Endothelial cell of umbilical vein (primary cell): Measurements from ENCODE around the gene CTSZ. TPM values are rescaled to one million over a fixed set of nuclear protein-coding genes. Genes with fewer than 3 reads are reported as not detected.

Experiments
- BruUV-seq: library from RNA; stranded (reverse); fragments of 400-500 nt; replicated peaks from 2 replicates; lab custom pipeline; 2021; lab: Mats Ljungman, UMichigan
- CTCF ChIA-PET: fragments of 300-600, 350-600 bp; sonication (Branson Sonifier 250); formaldehyde crosslinking; loops from one replicate; lab custom pipeline; 2021; ENCODE audit warnings: antibody characterized with exemption, inconsistent platforms; lab: Charles Lee
- POLR2A ChIA-PET: fragments of 300-600, 350-600 bp; sonication (Branson Sonifier 250); formaldehyde crosslinking; loops from one replicate; lab custom pipeline; 2021; ENCODE audit warnings: antibody characterized with exemption, inconsistent platforms; lab: Charles Lee
- DNase-seq: peaks from one replicate; pipeline ENCODE4 v3.0.0-alpha.2; 2011; ENCODE audit warnings: low read depth, low spot score
- FAIRE-seq: peaks from 2 replicates; lab custom pipeline; 2011; peaks lifted over from hg19 to GRCh38; lab: Jason Lieb, UNC
- H2AFZ ChIP-seq: 2 replicates; pipeline ENCODE4 v1.6.0; 2012; ENCODE audit warnings: low read depth, low read length, control low read depth, inconsistent platforms
- H3K27ac ChIP-seq: 2 replicates; pipeline ENCODE4 v1.5.1; 2011; ENCODE audit warnings: low read depth, mild to moderate bottlenecking, control low read depth, low read length, moderate library complexity; ENCODE audit not compliant: insufficient read depth
- H3K27me3 ChIP-seq, 2 experiments: 2 replicates each; pipeline versions ENCODE4 v1.6.0 to v1.6.1; 2011; ENCODE audit warnings: low read length in 2 of 2, mixed read lengths in 1 of 2; ENCODE audit not compliant: control insufficient read depth in 2 of 2, insufficient read depth in 2 of 2
- H3K36me3 ChIP-seq, 2 experiments: 2 replicates in 1 of 2; 3 replicates in 1 of 2; pipeline ENCODE4 v1.5.1; 2011; ENCODE audit warnings: low read length in 2 of 2, mild to moderate bottlenecking in 1 of 2, moderate library complexity in 1 of 2; ENCODE audit not compliant: control insufficient read depth in 2 of 2, insufficient read depth in 2 of 2; ENCODE audit errors: extremely low read depth in 1 of 2
- H3K4me1 ChIP-seq: 3 replicates; pipeline ENCODE4 v1.5.1; 2011; ENCODE audit warnings: mild to moderate bottlenecking, low read length; ENCODE audit not compliant: control insufficient read depth, insufficient read depth; ENCODE audit errors: extremely low read depth
- H3K4me2 ChIP-seq: 2 replicates; pipeline ENCODE4 v1.6.1; 2011; ENCODE audit warnings: low read length, control low read depth, mixed read lengths; ENCODE audit not compliant: insufficient read depth
- H3K4me3 ChIP-seq, 3 experiments: fragments of 200-600 bp in 1 of 3; sonication (generic), shearing (Covaris generic) in 1 of 3; replicated peaks in 1 of 3; 2 replicates each; pipeline ENCODE4 v1.5.1; 2011 to 2016; ENCODE audit warnings: control low read depth in 3 of 3, low read length in 3 of 3, mild to moderate bottlenecking in 2 of 3, inconsistent platforms in 1 of 3, low read depth in 1 of 3, moderate library complexity in 1 of 3; ENCODE audit not compliant: insufficient read depth in 1 of 3
- H3K79me2 ChIP-seq: 2 replicates; pipeline ENCODE4 v1.6.0; 2012; ENCODE audit warnings: low read length, inconsistent platforms; ENCODE audit not compliant: control insufficient read depth, insufficient read depth
- H3K9ac ChIP-seq: replicated peaks from 2 replicates; pipeline ENCODE3; 2011; ENCODE audit warnings: low read length, control low read depth; ENCODE audit not compliant: insufficient read depth; ENCODE audit errors: extremely low read depth
- H3K9me1 ChIP-seq: replicated peaks from 3 replicates; pipeline ENCODE4 v1.6.0; 2011; ENCODE audit warnings: mild to moderate bottlenecking, low read length; ENCODE audit not compliant: control insufficient read depth, insufficient read depth; ENCODE audit errors: extremely low read depth
- H3K9me3 ChIP-seq: replicated peaks from 2 replicates; pipeline ENCODE4 v1.5.1; 2012; ENCODE audit warnings: low read length, inconsistent platforms; ENCODE audit not compliant: control insufficient read depth, insufficient read depth
- H4K20me1 ChIP-seq: replicated peaks from 2 replicates; pipeline ENCODE3; 2011; ENCODE audit warnings: mild to moderate bottlenecking, low read length; ENCODE audit not compliant: control insufficient read depth, insufficient read depth; ENCODE audit errors: extremely low read depth
- CTCF ChIP-seq, 2 donors: IDR thresholded peaks; 1 replicate in 1 of 2; 2 replicates in 1 of 2; pipeline ENCODE4 v1.5.1; 2011; ENCODE audit warnings: low read length in 2 of 2, mild to moderate bottlenecking in 2 of 2, moderate library complexity in 2 of 2, control low read depth in 1 of 2, inconsistent platforms in 1 of 2, low read depth in 1 of 2; ENCODE audit not compliant: insufficient read depth in 1 of 2; ENCODE audit errors: extremely low read depth in 1 of 2
- EZH2 ChIP-seq: IDR thresholded peaks from 2 replicates; pipeline ENCODE4 v1.6.1; 2012; ENCODE audit warnings: borderline replicate concordance, low read depth, mild to moderate bottlenecking, moderate library complexity, low read length, inconsistent platforms; ENCODE audit not compliant: severe bottlenecking
- FOS ChIP-seq: IDR thresholded peaks from 2 replicates; pipeline ENCODE4 v1.6.1; 2011; ENCODE audit warnings: mild to moderate bottlenecking, low read length, moderate library complexity, borderline replicate concordance; ENCODE audit not compliant: insufficient read depth
- GATA2 ChIP-seq: IDR thresholded peaks from 2 replicates; pipeline ENCODE4 v1.7.0; 2011; ENCODE audit warnings: low read depth, mild to moderate bottlenecking, moderate library complexity, mixed read lengths, low read length; ENCODE audit not compliant: insufficient read length, insufficient read depth
- JUN ChIP-seq: IDR thresholded peaks from 2 replicates; pipeline ENCODE4 v1.6.1; 2011; ENCODE audit warnings: borderline replicate concordance, low read depth; ENCODE audit not compliant: insufficient read length, insufficient read depth
- MAX ChIP-seq: IDR thresholded peaks from 2 replicates; pipeline ENCODE4 v1.6.1; 2011; ENCODE audit not compliant: insufficient read depth, insufficient read length
- MYC ChIP-seq: IDR thresholded peaks from one replicate; pipeline ENCODE4 v1.6.1; 2011; ENCODE audit warnings: mild to moderate bottlenecking, low read depth, low read length
- POLR2A ChIP-seq: IDR thresholded peaks from 2 replicates; pipeline ENCODE4 v1.6.1; 2012; ENCODE audit warnings: low read depth, mild to moderate bottlenecking, control low read depth, low read length
- POLR2AphosphoS5 ChIP-seq: IDR thresholded peaks from 2 replicates; pipeline ENCODE4 v1.6.1; 2012; ENCODE audit warnings: low read depth, mild to moderate bottlenecking, control low read depth, low read length, moderate library complexity; ENCODE audit not compliant: insufficient read depth
- dilution Hi-C: fragments of 300-500 bp; cut with MboI; formaldehyde crosslinking; loops from one replicate; pipeline ENCODE4 v1.15.0; 2019; ENCODE audit warnings: low sequenced_read_pairs; ENCODE audit not compliant: extremely low pct_ligation_motif_present
- intact Hi-C: fragments of 100-400 bp; cut with micrococcal nuclease; formaldehyde crosslinking; loops from one replicate; pipeline ENCODE4 v1.10.0; 2022
- polyA plus RNA-seq, 4 experiments: library from polyadenylated mRNA; depleted of rRNA in 3 of 4; stranded (reverse) in 3 of 4; unstranded in 1 of 4; fragments of >200 nt; gene quantifications; 2 replicates each; pipeline versions ENCODE4 v1.2.1 to v1.2.3, GENCODE V29; 2011 to 2012; ENCODE audit warnings: missing spikeins in 1 of 4
- total RNA-seq: library from RNA; stranded (reverse); gene quantifications from 2 replicates; pipeline ENCODE4 v1.2.3, GENCODE V29; 2021

Gene CTSZ
- total and polyA plus RNA-seq, 2 donors (not counting 3 experiments of a cell fraction or from before 2014, with no cell fraction given): 304 to 387 TPM

GRCh38 chr20:58990651-58991445 lies 16.2 kb downstream of the CTSZ start:
- BruUV-seq: no TSS peak
- CTCF ChIA-PET: interaction anchor here (0.9 kb wide), 1 partner anchor 121 kb away, joined by 4 read pairs; no protein-coding TSS in a partner anchor
- no peak for DNase-seq

More at GRCh38 chr20:58990651-58991445, 16.2 kb downstream of the CTSZ start:
- Histone ChIP-seq H2AFZ (no peak overlapping the region), H4K20me1 (no peaks in the 10 kb centered on the region), H3K27me3 (no peaks in the 10 kb centered on the region), H3K79me2 (peaks cover 9% of the 10 kb centered on the region), H3K9me1 (no peaks in the 10 kb centered on the region), H3K4me1 (no peaks in the 10 kb centered on the region), H3K27ac (no peak overlapping the region), H3K9ac (no peak overlapping the region), H3K9me3 (no peaks in the 10 kb centered on the region), H3K4me3 (no peak overlapping the region), H3K4me2 (no peak overlapping the region), H3K36me3 (peaks cover 41 to 62% of the 10 kb centered on the region in 2 experiments)
- intact Hi-C loops (no loop called here), dilution Hi-C loops (no loop called here)
- TF ChIP-seq MYC: no peak
- no peak for TF ChIP-seq GATA2
- no peak for TF ChIP-seq CTCF (IDR thresholded peaks at IDR 0.05; ENCODE audit: extremely low read depth in 1 of 2, insufficient read depth in 1 of 2, low read depth in 1 of 2, low read length in 2 of 2)
- TF ChIP-seq MAX: no peak
- no peak for TF ChIP-seq POLR2A
- no peak for TF ChIP-seq POLR2AphosphoS5
- TF ChIP-seq FOS: no peak
- TF ChIP-seq EZH2: no peak
- TF ChIP-seq JUN: no peak
- FAIRE-seq: no peak
- POLR2A ChIA-PET: no interaction called here
